GM10266 (cell line): ENCODE measurements around the gene ZNF792.
"Not testable (repeated sequence)": the region's sequence is repeated elsewhere in the genome, so short reads cannot be mapped to it uniquely, and the experiment has no call there.

Experiments
- DNase-seq: peaks from one replicate; pipeline ENCODE4 v3.0.0; 2012; ENCODE audit errors: extremely low spot score
- CTCF ChIP-seq: IDR thresholded peaks from 2 replicates; pipeline ENCODE4 v1.5.1; 2012; ENCODE audit warnings: mild to moderate bottlenecking, low read depth; ENCODE audit not compliant: control insufficient read depth, insufficient read depth; ENCODE audit errors: missing control alignments

The ZNF792 gene

GRCh38 chr19:34972163-34972705, 8.2 kb upstream of the ZNF792 start:
- no peak for TF ChIP-seq CTCF
- no peak for DNase-seq

- DNase-seq: not testable (repeated sequence)
These were observed 6.3 kb upstream of the ZNF792 start for GRCh38 chr19:34970185-34970780.

GRCh38 chr19:34969721-34970120, 5.7 kb upstream of the ZNF792 start:
- no peak for TF ChIP-seq CTCF
- no peak for DNase-seq

- TF ChIP-seq CTCF: no peak
- DNase-seq: no peak
These were observed 3.5 kb upstream of the ZNF792 start for GRCh38 chr19:34967551-34967950.

- not testable (repeated sequence) for DNase-seq
These were observed 1.5 kb upstream of the ZNF792 start for GRCh38 chr19:34965505-34965904.

GRCh38 chr19:34964598-34964997, 569 bp upstream of the ZNF792 start:
- no peak for DNase-seq
- TF ChIP-seq CTCF: no peak

- TF ChIP-seq CTCF: no peak
- DNase-seq: no peak
These were observed 1.1 kb downstream of the ZNF792 start for GRCh38 chr19:34962687-34963572.

- no peak for TF ChIP-seq CTCF
- DNase-seq: no peak
These were observed 2.0 kb downstream of the ZNF792 start for GRCh38 chr19:34961775-34962686.
